Measurements from ENCODE around the gene PTPRD.

PTPRD gene

GRCh38 chr9:9855177-9856078 is 757.4 kb downstream of the PTPRD start:
- H3K27ac ChIP-seq (ENCODE audit: low read depth, low read length): no peak overlapping the region
- H2AFZ ChIP-seq (ENCODE audit: low read length, unreplicated experiment): no peak overlapping the region

DNA sequence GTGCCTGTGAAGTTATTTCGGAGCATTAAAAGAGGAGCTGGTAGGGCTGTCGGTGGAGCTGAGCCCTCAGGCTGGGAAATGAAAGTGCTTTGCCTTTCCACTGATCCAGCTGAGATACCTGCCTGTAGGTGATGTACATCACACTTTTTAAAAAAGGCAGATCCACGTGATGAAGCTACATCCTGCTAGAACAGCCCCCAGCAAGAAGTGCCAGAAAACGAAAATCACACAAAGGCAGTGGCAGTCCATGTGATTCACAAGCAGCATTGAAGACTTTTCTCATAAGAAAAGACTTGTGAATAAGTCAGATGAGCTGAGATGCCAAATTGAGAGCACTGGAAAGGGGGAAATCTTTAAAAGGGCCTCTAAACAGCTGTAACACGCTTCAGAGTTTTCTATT is 765.1 kb downstream of the PTPRD start:
- H3K4me3 ChIP-seq (ENCODE audit: low read depth, low read length): no peak overlapping the region
- no peaks in the 10 kb centered on the region for H3K4me1 ChIP-seq (ENCODE audit: control insufficient read depth, insufficient read depth, low read length, unreplicated experiment)
- no peaks in the 10 kb centered on the region for H3K36me3 ChIP-seq (ENCODE audit: insufficient read depth, low read length)
- H3K79me2 ChIP-seq (ENCODE audit: control insufficient read depth, insufficient read depth, low read length, unreplicated experiment): no peaks in the 10 kb centered on the region
- no peaks in the 10 kb centered on the region for H3K27me3 ChIP-seq (ENCODE audit: insufficient read depth, low read length)
- no peak overlapping the region for H3K27ac ChIP-seq (ENCODE audit: low read depth, low read length)
- H2AFZ ChIP-seq (ENCODE audit: low read length, unreplicated experiment): no peak overlapping the region

More at GRCh38 chr9:9855177-9856078, 757.4 kb downstream of the PTPRD start:
- Histone ChIP-seq H3K27me3 (ENCODE audit: insufficient read depth, low read length) (no peaks in the 10 kb centered on the region), H3K79me2 (ENCODE audit: control insufficient read depth, insufficient read depth, low read length, unreplicated experiment) (no peaks in the 10 kb centered on the region), H3K4me1 (ENCODE audit: control insufficient read depth, insufficient read depth, low read length, unreplicated experiment) (no peaks in the 10 kb centered on the region), H3K36me3 (ENCODE audit: insufficient read depth, low read length) (no peaks in the 10 kb centered on the region), H3K4me3 (ENCODE audit: low read depth, low read length) (no peak overlapping the region)

GRCh38 chr9:9846557-9846956 is 766.2 kb downstream of the PTPRD start:
- no peaks in the 10 kb centered on the region for H3K36me3 ChIP-seq (ENCODE audit: insufficient read depth, low read length)
- H3K27ac ChIP-seq (ENCODE audit: low read depth, low read length): no peak overlapping the region
- no peaks in the 10 kb centered on the region for H3K4me1 ChIP-seq (ENCODE audit: control insufficient read depth, insufficient read depth, low read length, unreplicated experiment)
- no peaks in the 10 kb centered on the region for H3K27me3 ChIP-seq (ENCODE audit: insufficient read depth, low read length)
- H3K79me2 ChIP-seq (ENCODE audit: control insufficient read depth, insufficient read depth, low read length, unreplicated experiment): no peaks in the 10 kb centered on the region
- no peak overlapping the region for H3K4me3 ChIP-seq (ENCODE audit: low read depth, low read length)
- H2AFZ ChIP-seq (ENCODE audit: low read length, unreplicated experiment): no peak overlapping the region

- no peak overlapping the region for H3K27ac ChIP-seq (ENCODE audit: low read depth, low read length)
- no peaks in the 10 kb centered on the region for H3K79me2 ChIP-seq (ENCODE audit: control insufficient read depth, insufficient read depth, low read length, unreplicated experiment)
- H2AFZ ChIP-seq (ENCODE audit: low read length, unreplicated experiment): no peak overlapping the region
- no peaks in the 10 kb centered on the region for H3K36me3 ChIP-seq (ENCODE audit: insufficient read depth, low read length)
- no peak overlapping the region for H3K4me3 ChIP-seq (ENCODE audit: low read depth, low read length)
- no peaks in the 10 kb centered on the region for H3K4me1 ChIP-seq (ENCODE audit: control insufficient read depth, insufficient read depth, low read length, unreplicated experiment)
- H3K27me3 ChIP-seq (ENCODE audit: insufficient read depth, low read length): no peaks in the 10 kb centered on the region
Observed at GRCh38 chr9:9820436-9820835, 792.4 kb downstream of the PTPRD start.

- Histone ChIP-seq H2AFZ (ENCODE audit: low read length, unreplicated experiment) (no peak overlapping the region), H3K79me2 (ENCODE audit: control insufficient read depth, insufficient read depth, low read length, unreplicated experiment) (no peaks in the 10 kb centered on the region), H3K36me3 (ENCODE audit: insufficient read depth, low read length) (no peaks in the 10 kb centered on the region), H3K27ac (ENCODE audit: low read depth, low read length) (no peak overlapping the region), H3K27me3 (ENCODE audit: insufficient read depth, low read length) (no peaks in the 10 kb centered on the region), H3K4me1 (ENCODE audit: control insufficient read depth, insufficient read depth, low read length, unreplicated experiment) (no peaks in the 10 kb centered on the region), H3K4me3 (ENCODE audit: low read depth, low read length) (no peak overlapping the region)
Observed at GRCh38 chr9:9819886-9820285, 792.9 kb downstream of the PTPRD start.

DNA sequence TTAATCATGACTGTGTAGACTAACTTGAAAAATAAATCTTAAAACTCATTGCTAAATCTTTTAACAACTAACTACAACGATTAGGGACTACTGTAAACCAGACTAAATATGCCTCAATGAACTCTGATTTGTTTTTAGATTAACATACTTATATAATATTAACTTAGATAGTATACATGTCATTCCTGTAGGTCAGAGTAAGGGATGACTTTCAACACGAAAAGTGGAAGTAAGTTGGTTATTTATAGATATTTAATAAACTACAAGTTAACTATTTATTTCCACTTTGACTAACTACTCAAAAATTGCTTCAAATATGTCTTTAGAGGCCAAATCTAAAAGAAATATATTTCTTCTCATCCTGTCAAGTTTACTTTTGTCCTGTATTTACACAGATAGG is 795.6 kb downstream of the PTPRD start:
- no peak overlapping the region for H3K4me3 ChIP-seq (ENCODE audit: low read depth, low read length)
- no peak overlapping the region for H2AFZ ChIP-seq (ENCODE audit: low read length, unreplicated experiment)
- H3K36me3 ChIP-seq (ENCODE audit: insufficient read depth, low read length): no peaks in the 10 kb centered on the region
- no peak overlapping the region for H3K27ac ChIP-seq (ENCODE audit: low read depth, low read length)
- H3K79me2 ChIP-seq (ENCODE audit: control insufficient read depth, insufficient read depth, low read length, unreplicated experiment): no peaks in the 10 kb centered on the region
- H3K27me3 ChIP-seq (ENCODE audit: insufficient read depth, low read length): no peaks in the 10 kb centered on the region
- no peaks in the 10 kb centered on the region for H3K4me1 ChIP-seq (ENCODE audit: control insufficient read depth, insufficient read depth, low read length, unreplicated experiment)

DNA sequence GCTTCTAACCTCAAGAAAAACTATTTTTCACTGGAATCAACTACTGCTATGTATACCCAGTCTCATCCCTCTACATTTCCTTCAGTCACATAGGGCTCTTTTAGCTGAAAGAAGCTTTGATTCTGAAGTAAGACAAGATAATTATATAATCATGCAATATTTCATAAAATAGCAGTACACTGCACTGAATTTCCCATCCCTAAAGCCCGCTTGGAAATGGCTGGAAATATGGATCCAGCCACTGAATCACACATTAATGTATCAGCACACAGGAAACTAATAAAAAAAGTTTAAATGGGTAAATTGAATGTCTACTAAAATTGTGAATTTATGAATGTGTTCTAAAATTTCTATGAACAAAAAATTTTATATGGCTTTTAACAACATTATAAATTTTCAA is 808.7 kb downstream of the PTPRD start:
- Histone ChIP-seq H3K36me3 (ENCODE audit: insufficient read depth, low read length) (no peaks in the 10 kb centered on the region), H3K4me3 (ENCODE audit: low read depth, low read length) (no peak overlapping the region), H3K79me2 (ENCODE audit: control insufficient read depth, insufficient read depth, low read length, unreplicated experiment) (no peaks in the 10 kb centered on the region), H3K27ac (ENCODE audit: low read depth, low read length) (no peak overlapping the region), H3K4me1 (ENCODE audit: control insufficient read depth, insufficient read depth, low read length, unreplicated experiment) (no peaks in the 10 kb centered on the region), H2AFZ (ENCODE audit: low read length, unreplicated experiment) (no peak overlapping the region), H3K27me3 (ENCODE audit: insufficient read depth, low read length) (no peaks in the 10 kb centered on the region)

- H2AFZ ChIP-seq (ENCODE audit: low read length, unreplicated experiment): no peak overlapping the region
- no peaks in the 10 kb centered on the region for H3K4me1 ChIP-seq (ENCODE audit: control insufficient read depth, insufficient read depth, low read length, unreplicated experiment)
- no peaks in the 10 kb centered on the region for H3K27me3 ChIP-seq (ENCODE audit: insufficient read depth, low read length)
- H3K36me3 ChIP-seq (ENCODE audit: insufficient read depth, low read length): no peaks in the 10 kb centered on the region
- H3K79me2 ChIP-seq (ENCODE audit: control insufficient read depth, insufficient read depth, low read length, unreplicated experiment): no peaks in the 10 kb centered on the region
- H3K27ac ChIP-seq (ENCODE audit: low read depth, low read length): no peak overlapping the region
- H3K4me3 ChIP-seq (ENCODE audit: low read depth, low read length): no peak overlapping the region
Observed at GRCh38 chr9:9799287-9799686, 813.5 kb downstream of the PTPRD start.

DNA sequence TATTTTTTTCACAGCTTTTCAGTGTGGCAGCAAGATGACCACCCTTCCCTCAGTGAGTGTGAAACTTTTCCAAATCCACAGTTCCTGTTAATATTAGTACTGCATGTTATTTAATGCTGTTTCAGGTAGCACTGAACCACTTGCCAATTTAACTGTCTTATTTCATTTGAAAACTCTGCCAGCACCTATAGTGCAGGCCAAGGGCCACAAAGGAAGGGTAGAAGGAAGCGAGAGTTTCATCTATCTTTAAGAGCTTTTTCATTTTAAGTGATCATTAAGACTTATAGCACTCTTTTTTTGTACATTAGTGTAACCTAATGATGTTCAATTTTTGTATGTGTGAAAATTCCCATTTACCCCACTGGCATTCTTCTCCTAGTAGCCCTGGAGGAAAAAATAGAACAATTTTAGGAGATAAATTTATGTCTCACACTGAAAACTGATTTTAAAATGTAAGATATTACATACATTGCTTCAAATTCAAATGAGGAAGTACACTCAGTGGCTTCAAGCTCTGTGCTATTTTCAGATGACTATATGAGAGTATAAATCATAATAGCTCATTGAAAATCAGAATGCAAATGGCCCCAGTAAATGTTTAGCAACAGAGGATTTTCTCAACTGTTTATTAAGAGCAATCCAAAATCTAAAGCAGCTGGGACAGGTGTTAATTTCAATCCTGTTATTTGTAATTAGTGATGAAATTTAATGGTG is 820.5 kb downstream of the PTPRD start:
- no peak overlapping the region for H3K27ac ChIP-seq (ENCODE audit: low read depth, low read length)
- H3K4me3 ChIP-seq (ENCODE audit: low read depth, low read length): no peak overlapping the region
- no peaks in the 10 kb centered on the region for H3K79me2 ChIP-seq (ENCODE audit: control insufficient read depth, insufficient read depth, low read length, unreplicated experiment)
- no peaks in the 10 kb centered on the region for H3K27me3 ChIP-seq (ENCODE audit: insufficient read depth, low read length)
- no peaks in the 10 kb centered on the region for H3K36me3 ChIP-seq (ENCODE audit: insufficient read depth, low read length)
- H2AFZ ChIP-seq (ENCODE audit: low read length, unreplicated experiment): no peak overlapping the region
- H3K4me1 ChIP-seq (ENCODE audit: control insufficient read depth, insufficient read depth, low read length, unreplicated experiment): no peaks in the 10 kb centered on the region

DNA sequence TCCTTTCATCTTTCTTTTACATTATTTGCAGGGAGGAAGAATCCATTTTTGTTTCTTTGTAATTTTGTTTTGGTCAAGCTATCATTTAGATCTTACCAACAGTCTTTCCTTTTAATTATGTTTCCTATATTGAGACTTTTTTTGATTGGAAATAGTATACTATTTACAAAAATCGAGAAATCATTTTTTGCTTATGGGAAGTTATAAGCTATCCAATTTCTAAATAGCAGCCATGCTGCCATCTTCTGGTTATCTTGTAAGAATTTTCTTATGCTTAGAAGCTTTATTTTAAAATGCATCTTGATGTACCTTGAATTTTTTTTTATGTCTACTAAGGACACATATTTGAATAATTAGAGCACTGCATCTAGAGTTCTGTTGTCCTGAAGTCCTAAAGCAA is 821.2 kb downstream of the PTPRD start:
- H3K79me2 ChIP-seq (ENCODE audit: control insufficient read depth, insufficient read depth, low read length, unreplicated experiment): no peaks in the 10 kb centered on the region
- H3K4me1 ChIP-seq (ENCODE audit: control insufficient read depth, insufficient read depth, low read length, unreplicated experiment): no peaks in the 10 kb centered on the region
- no peak overlapping the region for H3K4me3 ChIP-seq (ENCODE audit: low read depth, low read length)
- H2AFZ ChIP-seq (ENCODE audit: low read length, unreplicated experiment): no peak overlapping the region
- no peak overlapping the region for H3K27ac ChIP-seq (ENCODE audit: low read depth, low read length)
- H3K27me3 ChIP-seq (ENCODE audit: insufficient read depth, low read length): no peaks in the 10 kb centered on the region
- no peaks in the 10 kb centered on the region for H3K36me3 ChIP-seq (ENCODE audit: insufficient read depth, low read length)
